WTC11 (cell line): ENCODE measurements around the gene KCND2. TPM values are rescaled to one million over a fixed set of nuclear protein-coding genes. Genes with fewer than 3 reads are reported as not detected.

Source experiments
- ATAC-seq: fragments of 200-7000 bp; cut with Tn5 transposase; 2 replicates; pipeline ENCODE4 v1.10.0; 2021; ENCODE audit warnings: mild to moderate bottlenecking, moderate library complexity
- CTCF ChIA-PET: fragments of 300-600 bp; sonication (Branson Sonifier 250); formaldehyde crosslinking; loops from one replicate; lab custom pipeline; 2021; ENCODE audit warnings: antibody characterized with exemption; lab: Charles Lee
- POLR2A ChIA-PET: fragments of 350-600 bp; sonication (Branson Sonifier 250); formaldehyde crosslinking; loops from one replicate; lab custom pipeline; 2021; ENCODE audit warnings: antibody characterized with exemption; lab: Charles Lee
- DNase-seq: peaks from one replicate; pipeline ENCODE4 v3.0.0; 2021; ENCODE audit warnings: low spot score
- H3K27ac Mint-ChIP-seq: 2 replicates; pipeline ENCODE4 v1.8.0; 2021; ENCODE audit warnings: mixed read lengths
- H3K27me3 Mint-ChIP-seq: 2 replicates; pipeline ENCODE4 v1.8.0; 2021; ENCODE audit warnings: low read depth, mild to moderate bottlenecking, moderate library complexity, mixed read lengths
- H3K36me3 Mint-ChIP-seq: 2 replicates; pipeline ENCODE4 v1.8.0; 2021; ENCODE audit warnings: mixed read lengths
- H3K4me1 Mint-ChIP-seq: 2 replicates; pipeline ENCODE4 v1.8.0; 2022; ENCODE audit warnings: mixed read lengths
- H3K4me3 Mint-ChIP-seq: 2 replicates; pipeline ENCODE4 v1.8.0; 2021; ENCODE audit warnings: mild to moderate bottlenecking, moderate library complexity, mixed read lengths
- H3K9me3 Mint-ChIP-seq: 2 replicates; pipeline ENCODE4 v1.8.0; 2021; ENCODE audit warnings: mixed read lengths
- EMX1 ChIP-seq: fragments of 250-450 bp; sonication (Bioruptor Pico); IDR thresholded peaks from 2 replicates; pipeline ENCODE4 v1.8.0; 2021; ENCODE audit warnings: mild to moderate bottlenecking
- FOXJ3 ChIP-seq: sonication (generic); formaldehyde crosslinking; IDR thresholded peaks from 2 replicates; pipeline ENCODE4 v1.9.0; 2021; ENCODE audit warnings: missing genetic modification reagents, mild to moderate bottlenecking, borderline replicate concordance
- GABPB1 ChIP-seq: sonication (generic); formaldehyde crosslinking; IDR thresholded peaks from 2 replicates; pipeline ENCODE4 v1.8.1; 2023; ENCODE audit warnings: mild to moderate bottlenecking, missing genetic modification reagents
- GRHL2 ChIP-seq: fragments of 250-450 bp; sonication (Bioruptor Pico); IDR thresholded peaks from 2 replicates; pipeline ENCODE4 v1.8.0; 2022; ENCODE audit warnings: mild to moderate bottlenecking, moderate library complexity; ENCODE audit not compliant: insufficient replicate concordance, severe bottlenecking
- JUN ChIP-seq: sonication (generic); formaldehyde crosslinking; IDR thresholded peaks from 2 replicates; pipeline ENCODE4 v1.8.0; 2023; ENCODE audit warnings: mild to moderate bottlenecking, missing genetic modification reagents
- NR3C1 ChIP-seq: sonication (generic); formaldehyde crosslinking; conservative IDR thresholded peaks from 2 replicates; pipeline ENCODE4 v1.8.1; 2023; ENCODE audit warnings: low read depth, mild to moderate bottlenecking, missing genetic modification reagents
- ZNF121 ChIP-seq: sonication (generic); formaldehyde crosslinking; IDR thresholded peaks from 2 replicates; pipeline ENCODE4 v1.8.0; 2023; ENCODE audit warnings: missing genetic modification reagents
- ZNF219 ChIP-seq: sonication (generic); formaldehyde crosslinking; IDR thresholded peaks from 2 replicates; pipeline ENCODE4 v1.8.0; 2023; ENCODE audit warnings: missing genetic modification reagents, mild to moderate bottlenecking, borderline replicate concordance
- ZNF263 ChIP-seq: sonication (generic); formaldehyde crosslinking; IDR thresholded peaks from 2 replicates; pipeline ENCODE4 v1.8.1; 2022; ENCODE audit warnings: low read depth, mild to moderate bottlenecking, moderate library complexity, missing genetic modification reagents
- total RNA-seq: library from RNA; stranded (reverse); gene quantifications from 3 replicates; pipeline ENCODE4 v1.2.3, GENCODE V29; 2021
- TF ChIP-seq, protein P1 (sequence below): sonication (generic); formaldehyde crosslinking; IDR thresholded peaks from 2 replicates; pipeline ENCODE4 v1.8.0; 2023; ENCODE audit warnings: missing genetic modification reagents
- TF ChIP-seq, protein P2 (sequence below): sonication (generic); formaldehyde crosslinking; IDR thresholded peaks from 2 replicates; pipeline ENCODE4 v1.8.1; 2023; ENCODE audit warnings: mild to moderate bottlenecking, moderate library complexity, missing genetic modification reagents
- TF ChIP-seq, protein P3 (sequence below): fragments of 250-450 bp; sonication (Bioruptor Pico); IDR thresholded peaks from 2 replicates; pipeline ENCODE4 v1.9.0; 2021; ENCODE audit warnings: mild to moderate bottlenecking, borderline replicate concordance
- TF ChIP-seq, protein P4 (sequence below): sonication (generic); formaldehyde crosslinking; IDR thresholded peaks from 2 replicates; pipeline ENCODE4 v1.8.1; 2022; ENCODE audit warnings: low read depth, mild to moderate bottlenecking, moderate library complexity, missing genetic modification reagents, borderline replicate concordance
- TF ChIP-seq, protein P5 (sequence below): fragments of 250-450 bp; sonication (Bioruptor Pico); IDR thresholded peaks from 2 replicates; pipeline ENCODE4 v2.1.2; 2022; ENCODE audit warnings: mild to moderate bottlenecking, moderate library complexity
- TF ChIP-seq, protein P6 (sequence below): sonication (generic); formaldehyde crosslinking; IDR thresholded peaks from 2 replicates; pipeline ENCODE4 v1.8.0; 2022; ENCODE audit warnings: mild to moderate bottlenecking, missing genetic modification reagents
- TF ChIP-seq, protein P7 (sequence below): sonication (generic); formaldehyde crosslinking; IDR thresholded peaks from 2 replicates; pipeline ENCODE4 v1.8.1; 2023; ENCODE audit warnings: mild to moderate bottlenecking, missing genetic modification reagents

KCND2 gene
- total RNA-seq, 1 experiment from 2014 or later, result 4.6 TPM

DNA sequence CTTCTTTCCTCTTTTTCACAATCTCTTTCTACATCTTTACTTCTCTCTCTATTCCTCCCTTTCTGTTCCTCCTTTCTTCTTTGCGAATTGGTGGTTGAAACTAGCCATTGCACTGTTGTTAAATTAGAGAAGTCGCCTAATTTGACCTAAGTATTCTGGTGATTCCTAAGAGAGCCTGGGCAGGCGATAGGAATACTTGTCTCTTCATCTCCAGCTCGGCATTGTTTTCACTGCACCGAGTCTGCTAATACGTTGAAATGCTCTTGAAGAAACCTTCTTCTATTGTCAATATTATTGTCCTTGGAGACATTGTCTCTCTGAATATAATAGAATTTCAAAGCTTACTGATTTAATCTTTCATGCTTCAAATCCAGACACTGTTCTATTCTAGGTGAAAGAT is 31.7 kb downstream of the KCND2 start (continued):
- no peak for TF ChIP-seq FOXJ3
- TF ChIP-seq, protein P1, sequence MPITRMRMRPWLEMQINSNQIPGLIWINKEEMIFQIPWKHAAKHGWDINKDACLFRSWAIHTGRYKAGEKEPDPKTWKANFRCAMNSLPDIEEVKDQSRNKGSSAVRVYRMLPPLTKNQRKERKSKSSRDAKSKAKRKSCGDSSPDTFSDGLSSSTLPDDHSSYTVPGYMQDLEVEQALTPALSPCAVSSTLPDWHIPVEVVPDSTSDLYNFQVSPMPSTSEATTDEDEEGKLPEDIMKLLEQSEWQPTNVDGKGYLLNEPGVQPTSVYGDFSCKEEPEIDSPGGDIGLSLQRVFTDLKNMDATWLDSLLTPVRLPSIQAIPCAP (CRISPR knock-in tag), result no peak
- no peak for TF ChIP-seq JUN (CRISPR knock-in tag)
- no peak for TF ChIP-seq GABPB1 (CRISPR knock-in tag)
- TF ChIP-seq ZNF263 (CRISPR knock-in tag), result no peak
- TF ChIP-seq ZNF219 (CRISPR knock-in tag), result no peak

DNA sequence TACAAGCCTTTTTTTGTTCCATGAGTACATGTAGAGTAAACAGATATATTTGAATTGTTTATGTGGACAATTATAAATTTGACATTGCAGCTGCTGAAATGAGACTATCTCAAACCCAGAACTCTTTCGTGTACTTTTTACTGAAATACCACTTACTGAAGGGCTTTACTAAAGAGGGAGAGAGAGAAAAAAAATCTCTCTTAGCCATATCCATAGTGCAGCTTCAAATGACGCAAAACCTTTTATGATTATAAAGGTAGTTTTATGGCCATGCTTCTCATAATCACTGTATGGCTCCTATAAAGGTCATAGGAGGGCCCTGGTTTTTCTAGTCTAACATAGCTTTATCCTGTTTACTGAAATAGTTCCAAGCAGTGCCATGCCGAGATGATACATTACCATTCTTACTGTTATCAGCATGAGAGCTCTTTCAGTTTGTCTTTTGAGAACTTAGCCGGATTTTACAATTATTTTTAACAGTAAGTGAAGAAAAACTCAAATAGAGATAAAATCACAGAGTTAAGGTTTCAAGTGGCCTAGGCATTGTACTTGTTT is 35.1 kb downstream of the KCND2 start:
- Mint-ChIP-seq H3K27me3 (no peaks in the 10 kb centered on the region), H3K4me1 (peaks cover 20% of the 10 kb centered on the region), H3K36me3 (no peaks in the 10 kb centered on the region)
- DNase-seq (no peak), ATAC-seq (no peak)
- TF ChIP-seq, protein P2, sequence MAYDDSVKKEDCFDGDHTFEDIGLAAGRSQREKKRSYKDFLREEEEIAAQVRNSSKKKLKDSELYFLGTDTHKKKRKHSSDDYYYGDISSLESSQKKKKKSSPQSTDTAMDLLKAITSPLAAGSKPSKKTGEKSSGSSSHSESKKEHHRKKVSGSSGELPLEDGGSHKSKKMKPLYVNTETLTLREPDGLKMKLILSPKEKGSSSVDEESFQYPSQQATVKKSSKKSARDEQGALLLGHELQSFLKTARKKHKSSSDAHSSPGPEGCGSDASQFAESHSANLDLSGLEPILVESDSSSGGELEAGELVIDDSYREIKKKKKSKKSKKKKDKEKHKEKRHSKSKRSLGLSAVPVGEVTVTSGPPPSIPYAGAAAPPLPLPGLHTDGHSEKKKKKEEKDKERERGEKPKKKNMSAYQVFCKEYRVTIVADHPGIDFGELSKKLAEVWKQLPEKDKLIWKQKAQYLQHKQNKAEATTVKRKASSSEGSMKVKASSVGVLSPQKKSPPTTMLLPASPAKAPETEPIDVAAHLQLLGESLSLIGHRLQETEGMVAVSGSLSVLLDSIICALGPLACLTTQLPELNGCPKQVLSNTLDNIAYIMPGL (CRISPR knock-in tag), result no peak
- no peak for TF ChIP-seq ZNF121
- TF ChIP-seq, protein P3, sequence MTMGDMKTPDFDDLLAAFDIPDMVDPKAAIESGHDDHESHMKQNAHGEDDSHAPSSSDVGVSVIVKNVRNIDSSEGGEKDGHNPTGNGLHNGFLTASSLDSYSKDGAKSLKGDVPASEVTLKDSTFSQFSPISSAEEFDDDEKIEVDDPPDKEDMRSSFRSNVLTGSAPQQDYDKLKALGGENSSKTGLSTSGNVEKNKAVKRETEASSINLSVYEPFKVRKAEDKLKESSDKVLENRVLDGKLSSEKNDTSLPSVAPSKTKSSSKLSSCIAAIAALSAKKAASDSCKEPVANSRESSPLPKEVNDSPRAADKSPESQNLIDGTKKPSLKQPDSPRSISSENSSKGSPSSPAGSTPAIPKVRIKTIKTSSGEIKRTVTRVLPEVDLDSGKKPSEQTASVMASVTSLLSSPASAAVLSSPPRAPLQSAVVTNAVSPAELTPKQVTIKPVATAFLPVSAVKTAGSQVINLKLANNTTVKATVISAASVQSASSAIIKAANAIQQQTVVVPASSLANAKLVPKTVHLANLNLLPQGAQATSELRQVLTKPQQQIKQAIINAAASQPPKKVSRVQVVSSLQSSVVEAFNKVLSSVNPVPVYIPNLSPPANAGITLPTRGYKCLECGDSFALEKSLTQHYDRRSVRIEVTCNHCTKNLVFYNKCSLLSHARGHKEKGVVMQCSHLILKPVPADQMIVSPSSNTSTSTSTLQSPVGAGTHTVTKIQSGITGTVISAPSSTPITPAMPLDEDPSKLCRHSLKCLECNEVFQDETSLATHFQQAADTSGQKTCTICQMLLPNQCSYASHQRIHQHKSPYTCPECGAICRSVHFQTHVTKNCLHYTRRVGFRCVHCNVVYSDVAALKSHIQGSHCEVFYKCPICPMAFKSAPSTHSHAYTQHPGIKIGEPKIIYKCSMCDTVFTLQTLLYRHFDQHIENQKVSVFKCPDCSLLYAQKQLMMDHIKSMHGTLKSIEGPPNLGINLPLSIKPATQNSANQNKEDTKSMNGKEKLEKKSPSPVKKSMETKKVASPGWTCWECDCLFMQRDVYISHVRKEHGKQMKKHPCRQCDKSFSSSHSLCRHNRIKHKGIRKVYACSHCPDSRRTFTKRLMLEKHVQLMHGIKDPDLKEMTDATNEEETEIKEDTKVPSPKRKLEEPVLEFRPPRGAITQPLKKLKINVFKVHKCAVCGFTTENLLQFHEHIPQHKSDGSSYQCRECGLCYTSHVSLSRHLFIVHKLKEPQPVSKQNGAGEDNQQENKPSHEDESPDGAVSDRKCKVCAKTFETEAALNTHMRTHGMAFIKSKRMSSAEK (CRISPR knock-in tag), result no peak
- TF ChIP-seq, protein P4, sequence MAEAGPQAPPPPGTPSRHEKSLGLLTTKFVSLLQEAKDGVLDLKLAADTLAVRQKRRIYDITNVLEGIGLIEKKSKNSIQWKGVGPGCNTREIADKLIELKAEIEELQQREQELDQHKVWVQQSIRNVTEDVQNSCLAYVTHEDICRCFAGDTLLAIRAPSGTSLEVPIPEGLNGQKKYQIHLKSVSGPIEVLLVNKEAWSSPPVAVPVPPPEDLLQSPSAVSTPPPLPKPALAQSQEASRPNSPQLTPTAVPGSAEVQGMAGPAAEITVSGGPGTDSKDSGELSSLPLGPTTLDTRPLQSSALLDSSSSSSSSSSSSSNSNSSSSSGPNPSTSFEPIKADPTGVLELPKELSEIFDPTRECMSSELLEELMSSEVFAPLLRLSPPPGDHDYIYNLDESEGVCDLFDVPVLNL (CRISPR knock-in tag), result no peak
- TF ChIP-seq, all 79 proteins: peak for 0
- ChIA-PET CTCF (no interaction called here), POLR2A (interaction anchor here (0.5 kb wide), 1 partner anchor 27 kb away, joined by 3 read pairs; no protein-coding TSS in a partner anchor)
- H3K4me3 Mint-ChIP-seq, result no peak overlapping the region
- H3K9me3 Mint-ChIP-seq, result no peaks in the 10 kb centered on the region
- no peak overlapping the region for H3K27ac Mint-ChIP-seq

DNA sequence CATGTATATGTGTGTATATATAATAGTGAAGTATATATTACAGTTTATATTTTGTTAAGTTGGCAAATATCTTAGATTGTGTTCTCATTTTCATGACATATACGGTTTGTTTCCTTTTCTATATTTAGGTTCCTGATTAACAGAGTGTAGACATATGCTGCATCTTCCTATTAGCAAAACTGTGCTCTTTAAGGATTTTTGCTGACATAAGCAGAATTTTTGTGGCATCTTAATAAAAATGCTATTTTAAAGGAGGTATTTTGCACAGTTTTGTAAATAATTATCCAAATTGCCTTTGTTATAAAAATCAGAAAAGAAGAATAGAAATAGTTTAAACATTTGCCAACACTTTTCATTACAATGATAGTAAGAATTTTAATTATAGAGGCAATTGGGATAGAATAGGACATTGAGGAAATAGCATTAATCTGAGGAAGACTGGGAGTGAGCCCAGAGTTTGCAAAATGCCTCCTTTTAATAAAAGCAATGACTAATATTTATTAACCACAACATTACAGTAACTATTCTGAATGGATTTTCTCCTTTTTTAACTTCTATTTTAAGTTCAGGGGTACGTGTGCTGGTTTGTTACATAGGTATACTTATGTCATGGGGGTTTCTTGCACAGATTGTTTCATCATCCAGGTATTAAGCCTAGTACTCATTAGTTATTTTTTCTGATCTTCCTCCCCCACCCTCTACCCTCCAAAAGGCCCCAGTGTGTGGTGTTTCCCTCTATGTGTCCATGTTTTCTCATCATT is 38.2 kb downstream of the KCND2 start:
- Mint-ChIP-seq H3K27ac (no peak overlapping the region), H3K36me3 (no peaks in the 10 kb centered on the region), H3K27me3 (no peaks in the 10 kb centered on the region), H3K4me1 (peaks cover 7% of the 10 kb centered on the region; the same call in 1 of the 2 replicates), H3K9me3 (no peaks in the 10 kb centered on the region), H3K4me3 (no peak overlapping the region)
- ATAC-seq (no peak), DNase-seq (no peak)
- TF ChIP-seq EMX1 (CRISPR knock-in tag) (no peak), NR3C1 (CRISPR knock-in tag) (no peak), GRHL2 (no peak)
- TF ChIP-seq, protein P5, sequence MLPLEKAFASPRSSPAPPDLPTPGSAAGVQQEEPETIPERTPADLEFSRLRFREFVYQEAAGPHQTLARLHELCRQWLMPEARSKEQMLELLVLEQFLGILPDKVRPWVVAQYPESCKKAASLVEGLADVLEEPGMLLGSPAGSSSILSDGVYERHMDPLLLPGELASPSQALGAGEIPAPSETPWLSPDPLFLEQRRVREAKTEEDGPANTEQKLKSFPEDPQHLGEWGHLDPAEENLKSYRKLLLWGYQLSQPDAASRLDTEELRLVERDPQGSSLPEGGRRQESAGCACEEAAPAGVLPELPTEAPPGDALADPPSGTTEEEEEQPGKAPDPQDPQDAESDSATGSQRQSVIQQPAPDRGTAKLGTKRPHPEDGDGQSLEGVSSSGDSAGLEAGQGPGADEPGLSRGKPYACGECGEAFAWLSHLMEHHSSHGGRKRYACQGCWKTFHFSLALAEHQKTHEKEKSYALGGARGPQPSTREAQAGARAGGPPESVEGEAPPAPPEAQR (CRISPR knock-in tag), result no peak
- TF ChIP-seq, protein P6, sequence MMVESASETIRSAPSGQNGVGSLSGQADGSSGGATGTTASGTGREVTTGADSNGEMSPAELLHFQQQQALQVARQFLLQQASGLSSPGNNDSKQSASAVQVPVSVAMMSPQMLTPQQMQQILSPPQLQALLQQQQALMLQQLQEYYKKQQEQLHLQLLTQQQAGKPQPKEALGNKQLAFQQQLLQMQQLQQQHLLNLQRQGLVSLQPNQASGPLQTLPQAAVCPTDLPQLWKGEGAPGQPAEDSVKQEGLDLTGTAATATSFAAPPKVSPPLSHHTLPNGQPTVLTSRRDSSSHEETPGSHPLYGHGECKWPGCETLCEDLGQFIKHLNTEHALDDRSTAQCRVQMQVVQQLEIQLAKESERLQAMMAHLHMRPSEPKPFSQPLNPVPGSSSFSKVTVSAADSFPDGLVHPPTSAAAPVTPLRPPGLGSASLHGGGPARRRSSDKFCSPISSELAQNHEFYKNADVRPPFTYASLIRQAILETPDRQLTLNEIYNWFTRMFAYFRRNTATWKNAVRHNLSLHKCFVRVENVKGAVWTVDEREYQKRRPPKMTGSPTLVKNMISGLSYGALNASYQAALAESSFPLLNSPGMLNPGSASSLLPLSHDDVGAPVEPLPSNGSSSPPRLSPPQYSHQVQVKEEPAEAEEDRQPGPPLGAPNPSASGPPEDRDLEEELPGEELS (CRISPR knock-in tag), result no peak
- TF ChIP-seq, protein P7, sequence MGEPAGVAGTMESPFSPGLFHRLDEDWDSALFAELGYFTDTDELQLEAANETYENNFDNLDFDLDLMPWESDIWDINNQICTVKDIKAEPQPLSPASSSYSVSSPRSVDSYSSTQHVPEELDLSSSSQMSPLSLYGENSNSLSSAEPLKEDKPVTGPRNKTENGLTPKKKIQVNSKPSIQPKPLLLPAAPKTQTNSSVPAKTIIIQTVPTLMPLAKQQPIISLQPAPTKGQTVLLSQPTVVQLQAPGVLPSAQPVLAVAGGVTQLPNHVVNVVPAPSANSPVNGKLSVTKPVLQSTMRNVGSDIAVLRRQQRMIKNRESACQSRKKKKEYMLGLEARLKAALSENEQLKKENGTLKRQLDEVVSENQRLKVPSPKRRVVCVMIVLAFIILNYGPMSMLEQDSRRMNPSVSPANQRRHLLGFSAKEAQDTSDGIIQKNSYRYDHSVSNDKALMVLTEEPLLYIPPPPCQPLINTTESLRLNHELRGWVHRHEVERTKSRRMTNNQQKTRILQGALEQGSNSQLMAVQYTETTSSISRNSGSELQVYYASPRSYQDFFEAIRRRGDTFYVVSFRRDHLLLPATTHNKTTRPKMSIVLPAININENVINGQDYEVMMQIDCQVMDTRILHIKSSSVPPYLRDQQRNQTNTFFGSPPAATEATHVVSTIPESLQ (CRISPR knock-in tag), result no peak
- ChIA-PET CTCF (no interaction called here), POLR2A (interaction anchor here (0.6 kb wide), 1 partner anchor 18 kb away, joined by 4 read pairs; no protein-coding TSS in a partner anchor)
